ENCODE results near the gene MROH2A.
"Not testable (repeated sequence)": the region's sequence is repeated elsewhere in the genome, so short reads cannot be mapped to it uniquely, and the experiment has no call there.

MROH2A gene, protein sequence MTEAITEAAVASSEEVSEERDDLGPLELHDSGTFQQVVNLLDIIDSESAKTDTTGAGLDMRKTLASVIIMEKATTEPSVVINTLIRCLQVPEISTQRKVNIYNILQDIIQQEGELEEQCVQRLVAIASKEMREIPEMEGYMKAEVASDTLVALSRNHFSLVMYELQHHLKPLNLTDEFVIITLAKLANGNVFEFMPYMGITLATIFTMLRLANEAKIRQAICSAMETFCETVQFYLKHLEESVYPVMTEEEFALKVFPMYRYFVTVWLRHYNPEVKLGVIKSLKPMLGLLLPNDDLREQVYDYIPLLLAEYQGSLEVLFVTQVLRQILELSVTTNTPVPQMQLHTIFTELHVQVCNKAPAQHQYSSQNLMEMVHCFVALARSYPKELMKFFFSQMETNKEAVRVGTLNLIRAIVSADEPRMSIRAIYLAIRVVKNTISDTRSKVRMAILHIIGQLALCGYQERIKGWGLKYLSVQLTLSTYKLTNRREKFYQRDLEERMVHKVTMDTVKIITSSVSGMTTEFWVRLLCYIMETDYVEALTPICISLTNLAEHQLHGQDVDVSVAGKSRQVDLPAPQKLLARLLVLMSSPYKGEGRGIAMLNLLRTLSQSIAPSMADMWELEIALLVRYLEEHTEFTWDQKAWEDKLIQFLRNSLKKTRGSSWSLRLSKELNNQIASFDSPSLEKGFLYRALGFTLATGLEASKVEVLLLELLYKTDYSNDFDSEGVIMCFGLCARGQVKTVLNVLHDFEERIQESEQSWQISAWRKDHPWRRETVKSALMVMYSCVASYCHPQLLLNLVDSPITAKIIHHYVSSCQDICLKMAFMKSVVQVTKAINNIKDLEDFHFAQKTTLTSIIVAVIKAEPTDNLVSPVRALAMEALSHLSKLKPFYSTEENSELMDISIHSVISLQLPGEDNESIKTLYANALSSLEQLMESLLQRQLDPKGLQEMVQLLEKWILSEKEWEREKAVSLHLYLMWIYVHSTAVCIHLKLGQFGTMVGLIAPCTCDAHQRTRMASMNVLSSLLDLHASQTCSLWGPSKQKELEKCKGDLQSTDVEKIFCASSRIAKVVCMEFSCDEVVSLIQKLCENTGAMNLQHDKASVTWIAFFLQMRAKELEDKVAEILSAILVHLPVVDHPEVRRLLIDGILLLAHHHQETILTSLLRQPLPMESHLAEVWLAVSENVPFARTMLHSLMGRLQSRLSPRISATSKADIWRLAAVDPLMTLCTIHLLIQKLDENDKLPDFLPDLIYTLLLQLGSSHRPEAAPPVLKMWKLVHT (N-terminal part only)

DNA sequence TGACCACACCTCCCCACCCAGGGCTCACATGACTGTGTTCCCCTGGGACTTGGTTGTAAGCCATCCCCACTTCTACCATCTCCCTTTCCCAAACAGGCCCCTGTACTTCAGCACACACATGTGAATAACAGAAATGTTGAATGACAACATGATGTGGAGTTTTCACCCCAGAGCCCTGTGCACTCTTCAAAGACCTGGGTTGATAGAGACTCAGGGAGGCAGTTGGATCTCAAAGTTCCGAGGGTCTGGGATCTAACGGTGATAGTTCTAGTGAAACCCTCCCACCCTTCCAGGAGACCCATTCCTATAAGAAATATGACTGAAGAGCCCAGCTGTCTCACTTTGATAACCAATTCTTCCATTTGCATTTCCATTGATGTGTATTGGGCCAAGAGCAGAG is at the start of gene MROH2A:
TSS of gene MROH2A (plus strand) at position 301 of the 400 bp plus-strand sequence. CDS start 1,029 bp downstream, outside the sequence.
- H3K9me3 ChIP-seq (ENCODE audit: insufficient read depth, low read depth, low read length) = peaks cover 5% of the 10 kb centered on the region; the same call in 1 of the 2 replicates

DNA sequence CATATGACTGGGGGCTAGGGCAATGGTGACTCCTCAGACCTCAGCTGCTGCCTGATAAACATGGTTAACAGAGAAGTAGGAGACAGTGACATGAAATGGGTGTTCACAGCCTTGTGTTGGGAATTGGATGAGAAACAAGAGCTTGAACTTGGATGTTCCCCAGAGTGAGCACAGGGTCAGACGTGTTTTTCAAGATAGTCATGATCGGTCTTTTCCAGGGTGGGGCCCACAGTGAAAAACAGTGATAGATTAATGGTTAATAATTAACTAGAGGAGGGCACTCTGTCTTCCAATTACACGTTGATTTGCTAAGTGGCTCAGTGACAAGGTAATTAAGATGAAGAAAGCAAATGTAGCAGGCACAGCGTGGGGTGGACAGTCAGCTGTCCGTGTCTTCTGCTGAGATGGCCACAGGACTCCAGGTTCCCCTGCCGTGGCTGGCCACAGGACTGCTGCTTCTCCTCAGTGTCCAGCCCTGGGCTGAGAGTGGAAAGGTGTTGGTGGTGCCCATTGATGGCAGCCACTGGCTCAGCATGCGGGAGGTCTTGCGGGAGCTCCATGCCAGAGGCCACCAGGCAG is 49.3 kb upstream of the MROH2A start, which contains the start of gene UGT1A3:
TSS of gene UGT1A3 (plus strand) at position 320 of the 579 bp plus-strand sequence. CDS start at position 405, 85 bp downstream.
- Histone ChIP-seq H3K36me3 (ENCODE audit: insufficient read depth, low read depth, low read length) (no peaks in the 10 kb centered on the region), H3K4me1 (ENCODE audit: insufficient read depth, low read length) (no peaks in the 10 kb centered on the region), H3K9ac (ENCODE audit: low read depth, low read length) (no peak within 1 kb of the TSS), H3K27me3 (ENCODE audit: insufficient read depth, low read length) (no peaks in the 10 kb centered on the region), H3K27ac (ENCODE audit: low read length) (no peak within 1 kb of the TSS), H3K4me3 (ENCODE audit: low read length) (no peak within 1 kb of the TSS), H3K9me3 (ENCODE audit: insufficient read depth, low read depth, low read length) (peaks cover 15% of the 10 kb centered on the region)

More for the DNA sequence above, at the start of gene MROH2A:
- H3K4me1 ChIP-seq (ENCODE audit: insufficient read depth, low read length) = no peaks in the 10 kb centered on the region
- H3K27ac ChIP-seq (ENCODE audit: low read length) = no peak within 1 kb of the TSS
- no peak within 1 kb of the TSS for H3K9ac ChIP-seq (ENCODE audit: low read depth, low read length)
- H3K27me3 ChIP-seq (ENCODE audit: insufficient read depth, low read length) = no peaks in the 10 kb centered on the region
- no peak within 1 kb of the TSS for H3K4me3 ChIP-seq (ENCODE audit: low read length)
- H3K36me3 ChIP-seq (ENCODE audit: insufficient read depth, low read depth, low read length) = no peaks in the 10 kb centered on the region

DNA sequence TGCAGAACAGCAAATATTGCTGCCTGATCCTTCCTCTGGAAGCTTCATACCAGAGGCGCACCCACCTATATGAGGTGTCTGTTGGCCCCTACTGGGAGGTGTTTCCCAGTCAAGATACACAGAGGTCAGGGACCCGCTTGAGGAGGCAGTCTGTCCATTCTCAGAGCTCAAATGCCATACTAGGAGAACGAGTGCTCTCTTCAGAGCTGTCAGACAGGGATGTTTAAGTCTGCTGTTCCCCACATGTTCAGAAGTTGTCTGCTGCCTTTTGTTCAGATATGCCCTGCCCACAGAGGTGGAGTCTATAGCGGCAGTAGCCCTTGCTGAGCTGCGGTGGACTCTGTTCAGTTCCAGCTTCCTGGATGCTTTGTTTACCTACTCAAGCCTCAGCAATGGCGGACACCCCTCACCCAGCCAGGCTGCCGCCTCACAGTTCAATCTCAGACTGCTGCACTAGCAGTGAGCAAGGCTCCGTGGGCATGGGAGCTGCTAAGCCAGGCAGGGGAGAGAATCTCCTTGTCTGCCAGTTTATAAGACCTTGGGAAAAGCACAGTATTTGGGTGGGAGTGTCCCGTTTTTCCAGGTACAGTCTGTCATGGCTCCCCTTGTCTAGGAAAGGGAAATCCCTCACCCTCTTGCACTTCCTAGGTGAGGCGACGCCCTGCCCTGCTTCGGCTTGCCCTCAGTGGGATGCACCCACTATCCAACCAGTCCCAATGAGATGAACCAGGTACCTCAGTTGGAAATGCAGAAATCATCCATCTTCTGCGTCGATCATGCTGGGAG is 41.1 kb upstream of the MROH2A start:
- not testable (repeated sequence) for H3K27me3 ChIP-seq (ENCODE audit: insufficient read depth, low read length); H3K4me1 ChIP-seq (ENCODE audit: insufficient read depth, low read length); H3K9me3 ChIP-seq (ENCODE audit: insufficient read depth, low read depth, low read length); H3K27ac ChIP-seq (ENCODE audit: low read length); H3K9ac ChIP-seq (ENCODE audit: low read depth, low read length); H3K36me3 ChIP-seq (ENCODE audit: insufficient read depth, low read depth, low read length); H3K4me3 ChIP-seq (ENCODE audit: low read length)

DNA sequence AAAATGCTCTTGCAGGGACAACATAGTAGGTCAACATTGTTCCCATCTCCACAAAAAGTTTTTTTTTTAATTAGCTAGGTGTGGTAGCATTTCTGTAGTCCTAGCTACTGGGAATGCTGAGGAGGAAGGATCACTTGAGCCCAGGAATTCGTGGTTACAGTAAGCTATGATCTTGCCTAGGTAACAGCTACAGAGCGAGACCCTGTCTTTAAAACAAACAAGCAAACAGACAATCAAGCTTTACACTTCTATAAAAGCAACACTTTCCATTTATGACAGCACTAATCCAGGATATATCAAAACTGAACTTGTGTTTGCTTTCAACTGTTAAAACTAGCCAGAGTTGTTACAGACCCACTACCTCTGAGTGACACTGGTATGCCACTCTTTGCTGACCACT is 37.3 kb upstream of the MROH2A start:
- Histone ChIP-seq H3K9ac (ENCODE audit: low read depth, low read length) (no peak overlapping the region), H3K4me1 (ENCODE audit: insufficient read depth, low read length) (no peaks in the 10 kb centered on the region), H3K36me3 (ENCODE audit: insufficient read depth, low read depth, low read length) (no peaks in the 10 kb centered on the region), H3K27me3 (ENCODE audit: insufficient read depth, low read length) (no peaks in the 10 kb centered on the region), H3K9me3 (ENCODE audit: insufficient read depth, low read depth, low read length) (0 out of 2 replicates have a peak, but pooled peaks cover 7% of the 10 kb centered on the region), H3K4me3 (ENCODE audit: low read length) (no peak overlapping the region), H3K27ac (ENCODE audit: low read length) (no peak overlapping the region)

DNA sequence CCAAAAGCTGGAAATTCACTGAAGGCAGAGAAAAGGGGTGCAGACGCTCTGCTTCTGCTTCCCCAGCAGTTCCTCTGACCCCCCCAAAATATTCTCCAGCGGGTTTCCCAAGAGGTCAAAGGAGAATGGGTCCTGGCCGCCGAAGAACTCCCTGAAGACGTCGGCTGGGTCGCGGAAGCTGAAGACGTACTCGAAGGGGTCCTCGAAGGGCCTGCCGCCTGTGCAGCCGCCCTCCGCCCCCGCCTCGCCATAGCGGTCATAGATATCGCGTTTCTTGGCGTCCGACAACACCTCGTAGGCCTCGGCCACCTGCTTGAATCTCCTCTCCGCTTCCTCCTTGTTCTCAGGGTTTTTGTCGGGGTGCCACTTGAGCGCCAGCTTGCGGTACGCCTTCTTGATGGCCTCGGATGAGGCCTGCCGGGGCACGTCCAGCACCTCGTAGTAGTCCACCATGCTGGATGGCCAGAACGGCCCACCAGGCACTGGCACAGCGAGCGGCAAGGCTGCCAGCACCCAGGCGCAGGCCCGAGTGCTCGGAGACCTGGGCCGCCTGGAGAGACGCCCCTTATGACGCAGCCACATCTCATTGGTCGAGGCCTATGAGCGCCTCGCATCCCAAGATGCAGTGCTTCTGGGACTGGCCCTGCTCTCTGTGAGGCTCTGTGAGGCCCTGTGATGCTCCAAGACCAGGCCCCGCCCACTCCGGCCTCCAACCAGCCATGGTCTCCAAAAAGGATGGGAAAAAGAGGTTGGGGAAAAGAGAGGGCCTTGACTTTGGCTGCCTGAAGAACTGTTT is 34.5 kb upstream of the MROH2A start:
- no peaks in the 10 kb centered on the region for H3K27me3 ChIP-seq (ENCODE audit: insufficient read depth, low read length)
- no peak overlapping the region for H3K27ac ChIP-seq (ENCODE audit: low read length)
- H3K4me3 ChIP-seq (ENCODE audit: low read length) = no peak overlapping the region
- no peaks in the 10 kb centered on the region for H3K36me3 ChIP-seq (ENCODE audit: insufficient read depth, low read depth, low read length)
- H3K9ac ChIP-seq (ENCODE audit: low read depth, low read length) = no peak overlapping the region
- H3K4me1 ChIP-seq (ENCODE audit: insufficient read depth, low read length) = no peaks in the 10 kb centered on the region
- H3K9me3 ChIP-seq (ENCODE audit: insufficient read depth, low read depth, low read length) = peaks cover 16% of the 10 kb centered on the region; the same call in 1 of the 2 replicates

DNA sequence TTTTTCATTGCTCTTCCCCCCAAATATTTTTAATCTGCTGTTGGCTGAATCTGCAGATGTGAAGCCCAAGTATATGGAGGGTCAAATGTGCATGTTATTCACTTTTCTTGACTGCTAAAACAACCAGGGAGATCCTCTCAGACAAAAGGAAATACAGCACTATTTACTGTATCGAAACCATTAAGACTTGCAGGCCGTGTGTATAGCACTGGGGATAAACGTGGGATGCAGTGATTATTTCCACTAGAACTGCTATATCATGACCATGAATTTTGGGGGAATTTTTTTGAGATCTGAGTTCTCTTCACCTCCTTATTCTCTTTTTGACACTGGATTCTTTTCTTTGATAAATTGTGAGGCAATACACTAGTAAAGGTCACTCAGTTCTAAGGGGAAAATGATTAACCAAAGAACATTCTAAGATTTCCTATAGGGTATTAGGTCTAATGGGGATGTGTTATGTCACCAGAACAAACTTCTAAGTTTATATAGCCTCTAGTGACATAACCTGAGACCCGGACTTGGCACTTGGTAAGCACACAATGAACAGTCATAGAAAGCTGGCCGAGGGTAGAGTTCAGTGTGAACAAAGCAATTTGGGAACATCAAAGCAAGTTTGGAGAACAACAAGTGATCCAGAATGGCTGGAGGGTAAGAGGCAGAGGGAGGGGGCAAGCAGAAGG is 32.9 kb upstream of the MROH2A start:
- H3K4me3 ChIP-seq (ENCODE audit: low read length) = no peak overlapping the region
- H3K36me3 ChIP-seq (ENCODE audit: insufficient read depth, low read depth, low read length) = no peaks in the 10 kb centered on the region
- no peak overlapping the region for H3K9ac ChIP-seq (ENCODE audit: low read depth, low read length)
- H3K27me3 ChIP-seq (ENCODE audit: insufficient read depth, low read length) = no peaks in the 10 kb centered on the region
- no peak overlapping the region for H3K27ac ChIP-seq (ENCODE audit: low read length)
- no peaks in the 10 kb centered on the region for H3K4me1 ChIP-seq (ENCODE audit: insufficient read depth, low read length)
- peaks cover 23% of the 10 kb centered on the region; the same call in 1 of the 2 replicates for H3K9me3 ChIP-seq (ENCODE audit: insufficient read depth, low read depth, low read length)

DNA sequence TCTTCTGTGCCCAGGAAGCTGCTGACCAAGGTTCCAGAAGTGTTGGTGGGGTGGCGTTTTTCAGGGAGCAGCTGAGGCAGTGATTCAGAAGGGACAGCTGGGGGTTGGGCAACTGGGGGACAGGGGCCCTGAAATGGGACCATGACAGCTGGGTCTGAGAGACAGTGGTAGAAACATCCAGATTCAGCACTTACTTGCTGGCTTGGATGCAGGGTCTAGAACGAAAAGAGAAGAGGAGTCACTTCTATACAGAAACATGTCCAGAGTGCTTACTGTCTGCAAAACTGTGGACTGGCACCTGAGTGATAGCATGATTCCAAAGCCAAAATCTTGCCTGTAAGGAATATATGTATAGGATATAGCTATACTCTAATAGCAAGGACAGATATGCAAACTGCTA is 32.3 kb upstream of the MROH2A start:
- H3K9ac ChIP-seq (ENCODE audit: low read depth, low read length); H3K4me3 ChIP-seq (ENCODE audit: low read length); H3K4me1 ChIP-seq (ENCODE audit: insufficient read depth, low read length); H3K27me3 ChIP-seq (ENCODE audit: insufficient read depth, low read length); H3K36me3 ChIP-seq (ENCODE audit: insufficient read depth, low read depth, low read length); H3K27ac ChIP-seq (ENCODE audit: low read length): not testable (repeated sequence)
- H3K9me3 ChIP-seq (ENCODE audit: insufficient read depth, low read depth, low read length) = peaks cover 28% of the 10 kb centered on the region; the same call in 1 of the 2 replicates

DNA sequence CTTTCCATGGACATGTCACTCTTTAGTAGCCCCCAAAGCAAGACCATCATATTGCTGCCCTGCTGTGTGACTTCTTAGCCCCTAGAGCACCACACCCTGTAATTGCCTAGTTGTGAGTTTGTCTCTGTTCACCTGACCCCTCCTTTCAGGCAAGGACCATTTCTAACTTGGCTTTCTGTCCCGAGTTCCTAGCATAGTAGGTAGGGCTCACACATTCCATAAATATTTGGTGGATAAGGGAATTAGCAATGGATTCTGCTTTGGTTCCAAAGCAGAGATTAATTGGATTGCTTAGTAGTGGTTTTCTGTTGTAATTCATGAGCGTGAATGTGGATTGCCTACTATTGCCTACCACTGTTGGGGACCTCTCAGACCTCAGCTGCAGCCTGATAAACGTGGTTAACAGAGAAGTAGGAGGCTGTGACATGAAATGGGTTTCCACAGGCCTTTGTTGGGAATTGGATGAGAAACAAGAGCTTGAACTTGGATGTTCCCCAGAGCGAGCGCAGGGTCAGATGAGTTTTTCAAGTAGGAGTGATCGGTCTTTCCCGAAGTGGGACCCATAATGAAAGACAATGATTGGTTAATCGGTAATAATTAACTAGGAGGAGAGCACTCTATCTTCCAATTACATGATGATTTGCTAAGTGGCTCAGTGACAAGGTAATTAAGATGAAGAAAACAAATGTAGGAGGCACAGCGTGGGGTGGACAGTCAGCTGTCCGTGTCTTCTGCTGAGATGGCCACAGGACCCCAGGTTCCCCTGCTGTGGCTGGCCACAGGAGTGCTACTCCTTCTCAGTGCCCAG is 31.5 kb upstream of the MROH2A start:
- no peaks in the 10 kb centered on the region for H3K4me1 ChIP-seq (ENCODE audit: insufficient read depth, low read length)

DNA sequence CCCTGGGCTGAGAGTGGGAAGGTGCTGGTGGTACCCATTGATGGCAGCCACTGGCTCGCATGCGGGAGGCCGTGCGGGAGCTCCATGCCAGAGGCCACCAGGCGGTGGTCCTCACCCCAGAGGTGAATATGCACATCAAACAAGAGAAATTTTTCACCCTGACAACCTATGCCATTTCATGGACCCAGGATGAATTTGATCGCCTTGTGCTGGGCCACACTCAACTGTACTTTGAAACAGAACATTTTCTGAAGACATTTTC is 30.9 kb upstream of the MROH2A start:
- H3K9ac ChIP-seq (ENCODE audit: low read depth, low read length) = no peak overlapping the region
- H3K36me3 ChIP-seq (ENCODE audit: insufficient read depth, low read depth, low read length) = no peaks in the 10 kb centered on the region
- H3K4me1 ChIP-seq (ENCODE audit: insufficient read depth, low read length) = no peaks in the 10 kb centered on the region
- H3K9me3 ChIP-seq (ENCODE audit: insufficient read depth, low read depth, low read length) = peaks cover 36% of the 10 kb centered on the region
- H3K27me3 ChIP-seq (ENCODE audit: insufficient read depth, low read length) = no peaks in the 10 kb centered on the region
- no peak overlapping the region for H3K27ac ChIP-seq (ENCODE audit: low read length)
- H3K4me3 ChIP-seq (ENCODE audit: low read length) = no peak overlapping the region

More for the DNA sequence above, 31.5 kb upstream of the MROH2A start:
- H3K9ac ChIP-seq (ENCODE audit: low read depth, low read length) = no peak overlapping the region
- H3K36me3 ChIP-seq (ENCODE audit: insufficient read depth, low read depth, low read length) = no peaks in the 10 kb centered on the region
- H3K9me3 ChIP-seq (ENCODE audit: insufficient read depth, low read depth, low read length) = peaks cover 36% of the 10 kb centered on the region; the same call in 1 of the 2 replicates
- H3K4me3 ChIP-seq (ENCODE audit: low read length) = no peak overlapping the region
- no peak overlapping the region for H3K27ac ChIP-seq (ENCODE audit: low read length)
- no peaks in the 10 kb centered on the region for H3K27me3 ChIP-seq (ENCODE audit: insufficient read depth, low read length)
